Adrenal gland (tissue), 5 donors: ENCODE results near the gene MADCAM1.

Experiments used
- POLR2A ChIP-seq, 2 donors: fragments of 450-650 bp; IDR thresholded peaks; one replicate each; pipeline ENCODE4 v1.6.1; 2017; ENCODE audit warnings: antibody characterized with exemption in 2 of 2, mild to moderate bottlenecking in 2 of 2, moderate library complexity in 1 of 2
- TF ChIP-seq, protein P1 (sequence below), 6 experiments: fragments of 450-650 bp in 4 of 6; fragments of 200-600 bp in 2 of 6; sonication (generic) in 1 of 6; IDR thresholded peaks; 1 replicate in 5 of 6; 2 replicates in 1 of 6; pipeline versions ENCODE4 v1.5.1 to v1.8.0; 2016 to 2021; ENCODE audit warnings: antibody characterized with exemption in 6 of 6, mild to moderate bottlenecking in 2 of 6, moderate library complexity in 1 of 6
- donor health status: DM: no; HTN: no; CAD: no.

DNA sequence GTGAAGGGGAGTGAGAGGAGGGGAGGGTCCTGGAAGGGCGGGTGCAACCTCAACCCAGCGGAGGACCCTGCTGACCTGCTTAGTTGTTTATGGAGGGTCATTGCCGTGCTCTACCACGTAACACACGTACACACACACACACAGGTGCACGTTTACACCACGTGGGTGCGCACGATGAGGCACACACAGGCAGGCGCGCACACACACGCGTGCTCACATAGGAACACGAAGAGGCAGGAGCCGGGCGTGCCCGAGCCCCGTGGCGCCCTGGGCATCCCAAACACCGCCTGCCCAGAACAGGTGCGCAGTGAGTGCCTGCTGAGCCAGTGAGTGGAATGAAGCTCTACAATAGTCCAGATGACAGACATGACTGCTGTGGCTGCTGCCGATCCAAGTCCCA, 11.2 kb upstream of the MADCAM1 start:
- no peak for TF ChIP-seq POLR2A (IDR thresholded peaks at IDR 0.05)
- TF ChIP-seq, protein P1, sequence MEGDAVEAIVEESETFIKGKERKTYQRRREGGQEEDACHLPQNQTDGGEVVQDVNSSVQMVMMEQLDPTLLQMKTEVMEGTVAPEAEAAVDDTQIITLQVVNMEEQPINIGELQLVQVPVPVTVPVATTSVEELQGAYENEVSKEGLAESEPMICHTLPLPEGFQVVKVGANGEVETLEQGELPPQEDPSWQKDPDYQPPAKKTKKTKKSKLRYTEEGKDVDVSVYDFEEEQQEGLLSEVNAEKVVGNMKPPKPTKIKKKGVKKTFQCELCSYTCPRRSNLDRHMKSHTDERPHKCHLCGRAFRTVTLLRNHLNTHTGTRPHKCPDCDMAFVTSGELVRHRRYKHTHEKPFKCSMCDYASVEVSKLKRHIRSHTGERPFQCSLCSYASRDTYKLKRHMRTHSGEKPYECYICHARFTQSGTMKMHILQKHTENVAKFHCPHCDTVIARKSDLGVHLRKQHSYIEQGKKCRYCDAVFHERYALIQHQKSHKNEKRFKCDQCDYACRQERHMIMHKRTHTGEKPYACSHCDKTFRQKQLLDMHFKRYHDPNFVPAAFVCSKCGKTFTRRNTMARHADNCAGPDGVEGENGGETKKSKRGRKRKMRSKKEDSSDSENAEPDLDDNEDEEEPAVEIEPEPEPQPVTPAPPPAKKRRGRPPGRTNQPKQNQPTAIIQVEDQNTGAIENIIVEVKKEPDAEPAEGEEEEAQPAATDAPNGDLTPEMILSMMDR (IDR thresholded peaks at IDR 0.05) = no peak
